ENCODE results near the gene CDH15. TPM values are rescaled to one million over a fixed set of nuclear protein-coding genes. Genes with fewer than 3 reads are reported as not detected.

Gene CDH15
- total RNA-seq, 4 donors from 2014 or later: not detected

DNA sequence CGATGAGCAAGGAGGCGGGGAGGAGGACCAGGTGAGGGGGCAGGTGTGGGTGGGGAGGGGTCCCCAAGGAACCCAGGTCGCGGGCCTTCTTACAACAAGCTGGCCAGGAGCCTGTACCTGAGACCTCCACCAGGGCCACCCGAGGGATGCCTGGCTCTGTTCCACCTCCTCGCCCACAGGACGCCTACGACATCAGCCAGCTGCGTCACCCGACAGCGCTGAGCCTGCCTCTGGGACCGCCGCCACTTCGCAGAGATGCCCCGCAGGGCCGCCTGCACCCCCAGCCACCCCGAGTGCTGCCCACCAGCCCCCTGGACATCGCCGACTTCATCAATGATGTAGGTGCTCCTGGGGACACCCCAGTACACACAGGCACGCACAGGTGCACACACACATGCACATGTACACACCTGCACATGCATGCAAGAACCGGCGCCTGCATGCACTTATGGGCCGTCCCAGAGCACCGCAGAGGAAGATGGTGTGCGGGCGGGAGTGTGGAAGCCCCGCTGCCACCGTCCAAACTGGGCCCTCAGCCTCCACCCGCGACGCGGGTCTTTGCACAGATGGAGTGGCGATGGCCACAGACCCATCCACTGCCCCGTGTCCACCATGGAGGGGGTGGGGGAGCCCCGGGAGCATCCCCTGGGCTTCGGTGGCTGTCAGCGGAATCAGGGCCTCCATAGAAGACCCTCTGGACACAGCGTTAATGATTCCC is 22.2 kb downstream of the CDH15 start:
- DNase-seq: no peak
- Histone ChIP-seq H3K27ac (no peak overlapping the region), H3K36me3 (no peaks in the 10 kb centered on the region), H3K9me3 (no peaks in the 10 kb centered on the region), H3K27me3 (no peaks in the 10 kb centered on the region), H3K4me3 (replicated peaks in 1 of 3) (no peak overlapping the region), H3K4me1 (peaks cover 8 to 10% of the 10 kb centered on the region in 2 donors)
- intact Hi-C loops (cut with DNase I): no loop called here
- TF ChIP-seq CTCF (IDR thresholded peaks at IDR 0.05): no peak
- no peak for TF ChIP-seq POLR2A (IDR thresholded peaks at IDR 0.05)
- WGBS, 2 donors: 45 to 78% methylated on average over 13 to 14 of the region's 38 CpGs

DNA sequence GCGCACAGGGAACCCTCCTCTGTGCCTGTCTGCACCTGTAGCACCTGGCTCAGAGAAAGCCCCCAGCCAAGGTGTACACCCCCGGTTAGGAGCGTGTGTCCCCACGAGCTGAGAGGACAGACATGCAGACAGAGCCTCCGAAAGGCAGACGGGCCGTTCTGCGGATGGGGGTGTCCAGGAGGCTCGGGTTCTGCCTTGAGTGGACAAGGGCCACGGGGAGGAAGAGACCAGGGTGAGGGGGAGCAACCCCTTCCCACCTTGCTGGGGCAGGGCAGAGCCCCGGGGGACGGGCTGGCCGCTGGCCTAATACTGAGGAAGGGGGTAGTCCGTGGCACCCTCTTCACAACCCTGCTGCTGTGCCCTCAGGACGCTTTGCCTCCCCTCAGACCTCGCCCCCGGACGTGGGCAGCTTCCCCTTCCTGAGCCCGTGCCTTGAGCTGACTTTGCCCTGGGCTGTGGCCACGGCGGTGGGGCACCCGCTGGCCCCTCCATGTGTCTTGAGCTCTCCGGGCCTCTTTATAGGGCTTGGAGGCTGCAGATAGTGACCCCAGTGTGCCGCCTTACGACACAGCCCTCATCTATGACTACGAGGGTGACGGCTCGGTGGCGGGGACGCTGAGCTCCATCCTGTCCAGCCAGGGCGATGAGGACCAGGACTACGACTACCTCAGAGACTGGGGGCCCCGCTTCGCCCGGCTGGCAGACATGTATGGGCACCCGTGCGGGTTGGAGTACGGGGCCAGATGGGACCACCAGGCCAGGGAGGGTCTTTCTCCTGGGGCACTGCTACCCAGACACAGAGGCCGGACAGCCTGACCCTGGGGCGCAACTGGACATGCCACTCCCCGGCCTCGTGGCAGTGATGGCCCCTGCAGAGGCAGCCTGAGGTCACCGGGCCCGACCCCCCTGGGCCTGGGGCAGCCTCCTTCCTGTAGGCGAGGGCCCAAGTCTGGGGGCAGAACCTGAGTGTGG is 23.1 kb downstream of the CDH15 start:
- no peak for DNase-seq

DNA sequence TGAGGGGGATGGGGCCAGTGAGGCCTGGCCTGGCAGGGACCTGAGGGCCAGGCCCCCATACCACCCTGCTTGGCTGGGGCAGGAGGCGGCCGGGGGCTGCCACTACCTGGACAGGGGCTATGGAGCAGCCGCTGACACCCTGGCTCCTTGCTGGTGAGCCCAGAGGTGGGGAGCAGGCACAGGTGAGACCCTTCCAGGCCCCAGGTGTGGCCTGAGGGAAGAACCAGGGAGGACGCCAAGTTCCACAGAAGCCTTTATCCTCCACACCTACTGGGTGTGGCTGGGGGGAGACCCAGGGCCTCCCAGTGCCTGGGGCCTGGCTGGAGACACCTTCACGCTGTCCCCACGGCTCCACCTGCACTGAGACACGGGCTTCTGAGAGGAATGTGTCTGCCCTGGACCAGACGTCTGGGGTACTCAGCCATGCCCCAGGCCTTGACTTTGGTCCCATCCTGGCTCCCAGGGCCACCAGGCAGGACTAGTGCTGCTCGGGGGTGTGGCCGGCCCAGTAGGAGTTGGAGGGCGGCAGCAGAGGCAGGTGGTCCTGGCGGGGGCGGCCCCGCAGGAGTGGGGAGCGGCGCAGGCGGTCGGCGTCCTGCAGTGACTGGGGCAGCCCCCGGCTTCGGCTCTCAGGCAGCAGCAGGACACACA is 24.1 kb downstream of the CDH15 start:
- Histone ChIP-seq H3K27ac (no peak overlapping the region), H3K36me3 (no peaks in the 10 kb centered on the region), H3K9me3 (no peaks in the 10 kb centered on the region), H3K27me3 (no peaks in the 10 kb centered on the region), H3K4me3 (replicated peaks in 1 of 3) (no peak overlapping the region), H3K4me1 (peaks cover 8 to 10% of the 10 kb centered on the region in 2 donors)
- WGBS, 2 donors: 68 to 95% methylated on average over 4 to 8 of the region's 21 CpGs
- TF ChIP-seq POLR2A (IDR thresholded peaks at IDR 0.05): no peak
- TF ChIP-seq CTCF (IDR thresholded peaks at IDR 0.05): no peak
- DNase-seq: no peak
- intact Hi-C loops (cut with DNase I): no loop called here

More for the DNA sequence above, 23.1 kb downstream of the CDH15 start:
- Histone ChIP-seq H3K9me3 (no peaks in the 10 kb centered on the region), H3K27me3 (no peaks in the 10 kb centered on the region), H3K4me3 (replicated peaks in 1 of 3) (no peak overlapping the region), H3K27ac (no peak overlapping the region), H3K4me1 (peaks cover 8 to 10% of the 10 kb centered on the region in 2 donors), H3K36me3 (no peaks in the 10 kb centered on the region)
- intact Hi-C loops (cut with DNase I): no loop called here
- TF ChIP-seq POLR2A (IDR thresholded peaks at IDR 0.05) (no peak), CTCF (IDR thresholded peaks at IDR 0.05) (no peak)
- 84 to 90% methylated on average over 21 to 39 of the region's 45 CpGs for WGBS, 2 donors

GRCh38 chr16:89197033-89197632 is 25.6 kb downstream of the CDH15 start:
- 82 to 87% methylated on average over 8 to 13 of the region's 13 CpGs for WGBS, 2 donors
- no peak for TF ChIP-seq POLR2A (IDR thresholded peaks at IDR 0.05)
- no peak for TF ChIP-seq CTCF (IDR thresholded peaks at IDR 0.05)
- Histone ChIP-seq H3K36me3 (no peaks in the 10 kb centered on the region), H3K27me3 (no peaks in the 10 kb centered on the region), H3K4me3 (replicated peaks in 1 of 3) (no peak overlapping the region), H3K27ac (no peak overlapping the region), H3K4me1 (peaks cover 2 to 6% of the 10 kb centered on the region in 2 donors), H3K9me3 (no peaks in the 10 kb centered on the region)
- no peak for DNase-seq
- intact Hi-C loops (cut with DNase I): no loop called here

Data from thyroid gland (tissue), 4 donors.